Activated CD4-positive, alpha-beta T cell treated with anti-CD3 and anti-CD28 coated beads, Interleukin-2, Interleukin-4, amounts not matched to agents 100 ng/mL and 50 ng/mL, durations not matched to agents 16 hours and 8 hours (primary cell): ENCODE measurements around the gene ADNP.
A peak's percentile ranks its signal among the peaks of the same experiment; 100 is the strongest.

Experiments
- DNase-seq: peaks from one replicate; pipeline ENCODE4 v3.0.0-alpha.2; 2020; ENCODE audit warnings: low spot score

ADNP gene

GRCh38 chr20:50848341-50848808, 82.9 kb downstream of the ADNP start:
- DNase-seq, result no peak

DNA sequence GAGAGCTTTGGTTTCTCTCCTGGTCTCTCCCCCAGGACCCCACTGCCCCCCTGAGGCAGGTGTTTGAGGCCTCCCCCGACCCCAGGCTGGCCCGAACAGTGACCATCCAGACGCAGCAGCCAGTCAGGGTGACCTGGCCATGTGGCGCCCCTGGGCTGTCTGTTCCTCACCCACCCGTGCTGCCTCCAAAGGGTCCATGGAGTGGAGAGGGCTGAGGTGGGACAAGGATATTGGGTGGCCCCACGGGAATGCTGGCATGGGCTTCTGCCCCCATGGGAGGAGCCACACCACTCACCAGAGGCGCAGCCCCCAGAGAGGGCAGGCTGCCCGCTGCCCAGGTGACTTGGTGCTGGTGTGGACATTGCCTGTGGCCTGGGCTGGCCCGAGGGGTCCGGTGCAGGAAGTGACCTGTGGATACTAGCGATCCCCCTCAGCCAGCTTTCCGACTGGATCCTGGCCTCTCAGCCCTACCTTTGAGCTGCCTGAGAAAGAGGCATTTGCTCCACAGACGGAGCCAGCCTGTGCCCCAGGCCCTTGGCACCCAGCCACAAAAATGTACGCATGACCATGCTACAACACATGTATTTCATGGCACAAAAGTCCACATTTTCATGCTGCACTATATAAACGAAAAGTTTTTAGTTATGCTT, 85.5 kb downstream of the ADNP start:
- DNase-seq, result no peak

- DNase-seq, result peak; percentile 87
Measured at GRCh38 chr20:50844430-50845100, 86.7 kb downstream of the ADNP start.

- DNase-seq, result no peak
Measured at GRCh38 chr20:50843331-50844276, 87.6 kb downstream of the ADNP start.

GRCh38 chr20:50842821-50843220, 88.4 kb downstream of the ADNP start:
- no peak for DNase-seq
